NT2/D1 (cell line): Measurements from ENCODE around the gene NLK.
"Not testable (repeated sequence)": the region's sequence is repeated elsewhere in the genome, so short reads cannot be mapped to it uniquely, and the experiment has no call there.

Experiments
- DNase-seq: peaks from one replicate; pipeline ENCODE4 v3.0.0-alpha.2; 2011; ENCODE audit warnings: low read depth, low spot score
- H3K27me3 ChIP-seq: 2 replicates; pipeline ENCODE4 v1.6.0; 2011; ENCODE audit warnings: mild to moderate bottlenecking; ENCODE audit not compliant: insufficient read length, insufficient read depth
- H3K36me3 ChIP-seq: 2 replicates; pipeline ENCODE4 v1.6.1; 2011; ENCODE audit warnings: mild to moderate bottlenecking, low read length, mixed read lengths; ENCODE audit not compliant: insufficient read depth, insufficient read length
- H3K4me1 ChIP-seq: 2 replicates; pipeline ENCODE4 v1.5.1; 2011; ENCODE audit not compliant: insufficient read depth, insufficient read length
- H3K4me3 ChIP-seq: 2 replicates; pipeline ENCODE4 v1.5.1; 2011; ENCODE audit warnings: low read depth; ENCODE audit not compliant: insufficient read length
- H3K9ac ChIP-seq: 2 replicates; pipeline ENCODE4 v1.6.0; 2011; ENCODE audit warnings: low read depth; ENCODE audit not compliant: insufficient read length
- H3K9me3 ChIP-seq: 2 replicates; pipeline ENCODE4 v1.5.1; 2011; ENCODE audit warnings: mild to moderate bottlenecking, low read length; ENCODE audit not compliant: insufficient read depth
- SUZ12 ChIP-seq: IDR thresholded peaks from 2 replicates; pipeline ENCODE4 v1.6.1; 2011; ENCODE audit not compliant: insufficient read length, insufficient read depth; ENCODE audit errors: extremely low read depth
- YY1 ChIP-seq: IDR thresholded peaks from 2 replicates; pipeline ENCODE4 v1.6.1; 2011; ENCODE audit not compliant: insufficient read length, insufficient read depth
- ZNF274 ChIP-seq: IDR thresholded peaks from 2 replicates; pipeline ENCODE4 v1.6.1; 2011; ENCODE audit warnings: mild to moderate bottlenecking, low read depth, low read length

The NLK gene

GRCh38 chr17:28141313-28141712 is 98.8 kb downstream of the NLK start:
- no peak for DNase-seq
- Histone ChIP-seq H3K36me3 (peaks cover 2% of the 10 kb centered on the region), H3K9ac (no peak overlapping the region), H3K4me3 (no peak overlapping the region), H3K27me3 (no peaks in the 10 kb centered on the region), H3K9me3 (no peaks in the 10 kb centered on the region), H3K4me1 (no peaks in the 10 kb centered on the region)
- TF ChIP-seq YY1: no peak
- TF ChIP-seq ZNF274: no peak
- TF ChIP-seq SUZ12: no peak

- no peaks in the 10 kb centered on the region for H3K27me3 ChIP-seq
- no peaks in the 10 kb centered on the region for H3K9me3 ChIP-seq
- no peak for TF ChIP-seq YY1
- no peak for TF ChIP-seq SUZ12
- TF ChIP-seq ZNF274: no peak
- H3K36me3 ChIP-seq: peaks cover 2% of the 10 kb centered on the region
- H3K4me3 ChIP-seq: no peak overlapping the region
- H3K9ac ChIP-seq: no peak overlapping the region
- no peaks in the 10 kb centered on the region for H3K4me1 ChIP-seq
- DNase-seq: no peak
These were observed 99.3 kb downstream of the NLK start for GRCh38 chr17:28141773-28142172.

- no peak overlapping the region for H3K4me3 ChIP-seq
- no peaks in the 10 kb centered on the region for H3K4me1 ChIP-seq
- no peak for DNase-seq
- H3K9me3 ChIP-seq: no peaks in the 10 kb centered on the region
- H3K36me3 ChIP-seq: peaks cover 2% of the 10 kb centered on the region
- no peaks in the 10 kb centered on the region for H3K27me3 ChIP-seq
- no peak overlapping the region for H3K9ac ChIP-seq
- no peak for TF ChIP-seq SUZ12
- no peak for TF ChIP-seq ZNF274
- no peak for TF ChIP-seq YY1
These were observed 99.8 kb downstream of the NLK start for GRCh38 chr17:28142305-28142704.

- Histone ChIP-seq H3K4me3 (no peak overlapping the region), H3K9me3 (no peaks in the 10 kb centered on the region), H3K4me1 (no peaks in the 10 kb centered on the region), H3K36me3 (peaks cover 2% of the 10 kb centered on the region), H3K27me3 (no peaks in the 10 kb centered on the region), H3K9ac (no peak overlapping the region)
- DNase-seq: no peak
- TF ChIP-seq YY1: no peak
- TF ChIP-seq SUZ12: no peak
- TF ChIP-seq ZNF274: no peak
These were observed 101.5 kb downstream of the NLK start for GRCh38 chr17:28144019-28144418.

- no peaks in the 10 kb centered on the region for H3K4me1 ChIP-seq
- H3K9ac ChIP-seq: no peak overlapping the region
- no peak for DNase-seq
- TF ChIP-seq YY1 (no peak), ZNF274 (no peak), SUZ12 (no peak)
- no peaks in the 10 kb centered on the region for H3K36me3 ChIP-seq
- no peaks in the 10 kb centered on the region for H3K9me3 ChIP-seq
- no peaks in the 10 kb centered on the region for H3K27me3 ChIP-seq
- no peak overlapping the region for H3K4me3 ChIP-seq
These were observed 102.9 kb downstream of the NLK start for GRCh38 chr17:28145348-28145747.

- Histone ChIP-seq H3K9me3 (no peaks in the 10 kb centered on the region), H3K9ac (no peak overlapping the region), H3K27me3 (no peaks in the 10 kb centered on the region), H3K4me3 (no peak overlapping the region), H3K36me3 (no peaks in the 10 kb centered on the region), H3K4me1 (no peaks in the 10 kb centered on the region)
- TF ChIP-seq ZNF274 (no peak), SUZ12 (no peak), YY1 (no peak)
- no peak for DNase-seq
These were observed 104.5 kb downstream of the NLK start for GRCh38 chr17:28147017-28147416.

- H3K36me3 ChIP-seq: no peaks in the 10 kb centered on the region
- no peak for DNase-seq
- no peak for TF ChIP-seq SUZ12
- TF ChIP-seq YY1: no peak
- TF ChIP-seq ZNF274: no peak
- H3K4me1 ChIP-seq: no peaks in the 10 kb centered on the region
- no peak overlapping the region for H3K9ac ChIP-seq
- no peaks in the 10 kb centered on the region for H3K9me3 ChIP-seq
- no peak overlapping the region for H3K4me3 ChIP-seq
- no peaks in the 10 kb centered on the region for H3K27me3 ChIP-seq
These were observed 108.5 kb downstream of the NLK start for GRCh38 chr17:28151001-28151400.

GRCh38 chr17:28154214-28154613 is 111.7 kb downstream of the NLK start:
- H3K9me3 ChIP-seq: no peaks in the 10 kb centered on the region
- no peaks in the 10 kb centered on the region for H3K4me1 ChIP-seq
- no peaks in the 10 kb centered on the region for H3K36me3 ChIP-seq
- DNase-seq: no peak
- H3K9ac ChIP-seq: no peak overlapping the region
- no peaks in the 10 kb centered on the region for H3K27me3 ChIP-seq
- no peak for TF ChIP-seq ZNF274
- no peak overlapping the region for H3K4me3 ChIP-seq

GRCh38 chr17:28155405-28155804 is 112.9 kb downstream of the NLK start:
- H3K9ac ChIP-seq, H3K36me3 ChIP-seq, H3K4me1 ChIP-seq, H3K4me3 ChIP-seq, H3K27me3 ChIP-seq, DNase-seq, H3K9me3 ChIP-seq: not testable (repeated sequence)
